HepG2 (cell line): ENCODE results near the gene SLC25A19. TPM values are rescaled to one million over a fixed set of nuclear protein-coding genes. Genes with fewer than 3 reads are reported as not detected.

Experiments
- ATAC-seq: fragments of 200-7000 bp; cut with Tn5 transposase; 3 replicates; pipeline ENCODE4 v1.9.1; 2020; ENCODE audit warnings: mild to moderate bottlenecking, moderate library complexity
- BruUV-seq: library from RNA; stranded (reverse); fragments of 400-500 nt; replicated peaks from 2 replicates; lab custom pipeline; 2021; lab: Mats Ljungman, UMichigan
- CTCF ChIA-PET: fragments of 300-600 bp; formaldehyde crosslinking; extraction: SDS; loops from one replicate; lab custom pipeline; 2021; ENCODE audit warnings: low total read pairs, inconsistent platforms, low intra/inter-chr PET ratio; lab: Yijun Ruan, JAX
- POLR2A ChIA-PET: fragments of 350-600 bp; sonication (Branson Sonifier 250); formaldehyde crosslinking; loops from one replicate; lab custom pipeline; 2020; ENCODE audit warnings: antibody characterized with exemption, inconsistent platforms; lab: Yijun Ruan, JAX
- DNase-seq: peaks from one replicate; pipeline ENCODE4 v3.0.0-alpha.2; 2015; ENCODE audit warnings: low spot score
- FAIRE-seq: peaks from 3 replicates; lab custom pipeline; 2011; peaks lifted over from hg19 to GRCh38; lab: Jason Lieb, UNC
- H2AFZ ChIP-seq: one replicate; pipeline ENCODE4 v1.6.1; 2011; ENCODE audit warnings: low read length, inconsistent platforms
- H3K27ac ChIP-seq: fragments of 300-600 bp; 3 replicates; pipeline ENCODE4 v1.8.0; 2011; ENCODE audit warnings: mixed run types, mild to moderate bottlenecking, mixed read lengths, low read length, inconsistent platforms; ENCODE audit not compliant: insufficient read depth; ENCODE audit errors: extremely low read length
- H3K27me3 ChIP-seq, 2 experiments: fragments of 200-600 bp in 1 of 2; 2 replicates in 1 of 2; 3 replicates in 1 of 2; pipeline versions ENCODE4 v1.6.0 to v1.8.0; 2011; ENCODE audit warnings: low read length in 2 of 2, mild to moderate bottlenecking in 2 of 2, moderate library complexity in 2 of 2, inconsistent platforms in 1 of 2; ENCODE audit not compliant: insufficient read depth in 2 of 2, control insufficient read depth in 1 of 2
- H3K36me3 ChIP-seq, 2 experiments: fragments of 200-600 bp in 1 of 2; replicated peaks in 1 of 2; 2 replicates in 1 of 2; 3 replicates in 1 of 2; pipeline versions ENCODE4 v1.5.1 to v1.8.0; 2011; ENCODE audit warnings: low read length in 2 of 2, inconsistent platforms in 1 of 2; ENCODE audit not compliant: insufficient read depth in 2 of 2, control insufficient read depth in 1 of 2
- H3K4me1 ChIP-seq: 2 replicates; pipeline ENCODE4 v1.5.1; 2012; ENCODE audit warnings: low read length, inconsistent platforms; ENCODE audit not compliant: insufficient read depth
- H3K4me2 ChIP-seq: 2 replicates; pipeline ENCODE4 v1.6.0; 2011; ENCODE audit warnings: low read depth, low read length, inconsistent platforms
- H3K4me3 ChIP-seq, 3 experiments: fragments of 200-600 bp in 1 of 3; sonication (generic), shearing (Covaris generic) in 1 of 3; replicated peaks in 1 of 3; 2 replicates each; pipeline ENCODE4 v1.5.1; 2011 to 2016; ENCODE audit warnings: low read length in 3 of 3, inconsistent platforms in 2 of 3, low read depth in 2 of 3, mild to moderate bottlenecking in 2 of 3, control low read depth in 1 of 3, mixed read lengths in 1 of 3; ENCODE audit not compliant: insufficient read depth in 1 of 3
- H3K79me2 ChIP-seq: one replicate; pipeline ENCODE4 v1.6.1; 2011; ENCODE audit warnings: low read length, inconsistent platforms; ENCODE audit not compliant: insufficient read depth
- H3K9ac ChIP-seq: 2 replicates; pipeline ENCODE4 v1.6.0; 2011; ENCODE audit warnings: mild to moderate bottlenecking, low read depth, low read length, inconsistent platforms; ENCODE audit not compliant: insufficient read depth
- H3K9me3 ChIP-seq: 2 replicates; pipeline ENCODE4 v1.5.1; 2012; ENCODE audit warnings: mild to moderate bottlenecking, low read length
- H4K20me1 ChIP-seq: 2 replicates; pipeline ENCODE4 v1.6.0; 2011; ENCODE audit warnings: inconsistent platforms, mild to moderate bottlenecking, low read length, moderate library complexity; ENCODE audit not compliant: insufficient read depth
- AGO2 ChIP-seq: fragments of 200-400 bp; formaldehyde crosslinking; optimal IDR thresholded peaks from 2 replicates; pipeline ENCODE3; 2017; ENCODE audit warnings: mild to moderate bottlenecking, low read depth, low read length, moderate library complexity
- ARID3A ChIP-seq: IDR thresholded peaks from 2 replicates; pipeline ENCODE4 v1.6.1; 2012; ENCODE audit warnings: low read depth, low read length, improper control_type of control experiment
- DMAP1 ChIP-seq: IDR thresholded peaks from 2 replicates; pipeline ENCODE4 v1.6.1; 2016
- HMGXB4 ChIP-seq, 2 experiments: sonication (generic) in 1 of 2; formaldehyde crosslinking in 1 of 2; IDR thresholded peaks; 2 replicates each; pipeline versions ENCODE4 v1.4.0 to v1.6.1; 2018 to 2020; ENCODE audit warnings: missing genetic modification reagents in 2 of 2, borderline replicate concordance in 1 of 2, low read depth in 1 of 2, mild to moderate bottlenecking in 1 of 2, missing biosample characterization in 1 of 2
- KDM3A ChIP-seq: IDR thresholded peaks from 2 replicates; pipeline ENCODE4 v1.6.1; 2018; ENCODE audit warnings: low read depth, missing compliant biosample characterization
- POLR2AphosphoS5 ChIP-seq: IDR thresholded peaks from 2 replicates; pipeline ENCODE4 v1.6.1; 2012; ENCODE audit warnings: low read depth, low read length
- ZNF225 ChIP-seq: sonication (generic); formaldehyde crosslinking; IDR thresholded peaks from 2 replicates; pipeline ENCODE4 v1.4.0; 2020; ENCODE audit warnings: mild to moderate bottlenecking, missing genetic modification reagents
- ZNF547 ChIP-seq: sonication (generic); formaldehyde crosslinking; IDR thresholded peaks from 2 replicates; pipeline ENCODE4 v1.5.1; 2020; ENCODE audit warnings: mild to moderate bottlenecking, missing genetic modification reagents
- ZNF605 ChIP-seq: sonication (generic); formaldehyde crosslinking; IDR thresholded peaks from 2 replicates; pipeline ENCODE4 v1.8.0; 2022; ENCODE audit warnings: mild to moderate bottlenecking, missing genetic modification reagents
- ZNF703 ChIP-seq: sonication (generic); formaldehyde crosslinking; IDR thresholded peaks from 2 replicates; pipeline ENCODE4 v1.5.1; 2020; ENCODE audit warnings: missing genetic modification reagents, mild to moderate bottlenecking, moderate library complexity, borderline replicate concordance
- WGBS: methylation state at CpG from one replicate; pipeline ENCODE4 v1.1.6; 2017; ENCODE audit warnings: low lambda C conversion rate; 5-methylcytosine and 5-hydroxymethylcytosine counted together
- in situ Hi-C: cut with HindIII; loops from 2 replicates; pipeline ENCODE4 v1.10.0; 2017; ENCODE audit warnings: low pct_unique_long_range_greater_than_20kb; ENCODE audit not compliant: extremely low pct_ligation_motif_present
- intact Hi-C: fragments of 100-400 bp; cut with micrococcal nuclease; formaldehyde crosslinking; loops from one replicate; pipeline ENCODE4 v1.10.0; 2022; ENCODE audit not compliant: unreplicated experiment
- polyA plus RNA-seq, 8 experiments: library from polyadenylated mRNA; depleted of rRNA in 3 of 8; stranded (reverse) in 7 of 8; unstranded in 1 of 8; fragments of >200 nt; fragmentation: Illumina TruSeq in 4 of 8; extraction: Trizol in 4 of 8; gene quantifications; 2 replicates each; pipeline versions ENCODE4 v1.2.1 to v1.2.3, GENCODE V29; 2011 to 2016; ENCODE audit warnings: low read depth in 4 of 8, missing spikeins in 1 of 8, mixed read lengths in 1 of 8; ENCODE audit not compliant: insufficient read depth in 1 of 8
- total RNA-seq, 5 experiments: library from RNA; depleted of rRNA; stranded (reverse); fragments of >200 nt; fragmentation: Illumina TruSeq; extraction: Trizol; gene quantifications; 2 replicates each; pipeline ENCODE4 v1.2.3, GENCODE V29; 2016; ENCODE audit warnings: low read depth in 1 of 5

SLC25A19 gene
- total and polyA plus RNA-seq, 2 of the 13 experiments (the other 11 are each of a cell fraction or from before 2014, with no cell fraction given), result 24.4 to 41.4 TPM

- TF ChIP-seq ZNF225 (CRISPR knock-in tag) (no peak), KDM3A (CRISPR knock-in tag) (peak; percentile 43; the same call in 1 of the 2 replicates)
Measured at GRCh38 chr17:75240394-75241142, 48.7 kb downstream of the SLC25A19 start (continued).

DNA sequence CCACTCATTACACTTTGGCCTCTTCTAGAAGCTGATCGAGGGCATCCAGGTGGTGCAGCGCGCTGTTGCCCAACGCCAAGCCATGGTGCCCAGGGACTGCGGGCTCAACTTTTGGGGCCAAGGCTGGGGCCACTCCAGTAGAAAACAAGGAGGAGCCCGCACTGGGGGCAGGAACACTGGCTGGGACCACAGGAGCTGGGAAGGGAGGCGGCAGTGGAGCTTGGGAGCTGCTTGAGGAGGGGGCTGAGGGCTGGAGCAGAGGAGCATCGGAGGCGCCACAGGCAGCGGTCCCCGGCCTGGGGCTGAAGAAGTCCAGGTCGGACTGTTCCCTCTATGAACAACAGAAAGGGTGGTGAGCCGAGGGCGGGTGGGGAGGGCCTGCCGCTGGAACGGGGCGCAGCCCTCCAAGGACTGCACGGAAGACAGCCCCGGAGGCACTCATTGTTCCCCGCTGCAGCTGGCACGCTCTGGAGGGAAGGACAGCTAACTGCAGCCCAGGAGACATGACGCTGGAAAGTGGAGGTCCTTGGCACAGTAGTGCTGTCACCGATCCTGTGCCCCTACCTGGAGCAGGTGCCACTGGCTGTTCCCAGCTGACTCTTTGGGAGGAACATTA lies 49.3 kb downstream of the SLC25A19 start:
- ATAC-seq, result peak; percentile 1; the same call in 2 of the 3 replicates
- no peak overlapping the region for H3K27ac ChIP-seq
- no peaks in the 10 kb centered on the region for H4K20me1 ChIP-seq
- no peak for DNase-seq
- in situ Hi-C loops (no loop called here), intact Hi-C loops (loop anchor here (1.0 to 5.0 kb wide), 2 partner anchors 128 to 172 kb away; no protein-coding TSS in a partner anchor)
- no peaks in the 10 kb centered on the region for H3K4me1 ChIP-seq
- POLR2A ChIA-PET, result interaction anchor here (0.8 to 1.1 kb wide), 2 partner anchors 22 to 166 kb away, joined by 3 to 10 read pairs; partner anchors contain the start of genes GGA3, GRB2 and MRPS7
- CTCF ChIA-PET, result interaction anchor here (1.9 kb wide), 1 partner anchor 173 kb away, joined by 13 read pairs; no protein-coding TSS in a partner anchor
- H2AFZ ChIP-seq, result no peak overlapping the region
- FAIRE-seq, result no peak
- H3K4me2 ChIP-seq, result no peak overlapping the region
- no peaks in the 10 kb centered on the region for H3K79me2 ChIP-seq
- TF ChIP-seq ARID3A, result no peak
- peak; percentile 78 for TF ChIP-seq AGO2
- no peak for TF ChIP-seq ZNF703
- no peak for TF ChIP-seq DMAP1 (CRISPR knock-in tag)
- peak in 1 of 2 experiments; percentile 16; a peak in 1 of 4 replicates for TF ChIP-seq HMGXB4 (CRISPR knock-in tag; IDR thresholded peaks at IDR 0.05; ENCODE audit: borderline replicate concordance in 1 of 2, low read depth in 1 of 2)
- TF ChIP-seq ZNF605, result 0 out of 2 replicates have a peak, but pooled peaks have one; percentile 46
- peak; percentile 24; the same call in 1 of the 2 replicates for TF ChIP-seq ZNF547 (CRISPR knock-in tag)
- peak; percentile 21; the same call in 1 of the 2 replicates for TF ChIP-seq POLR2AphosphoS5
- no peaks in the 10 kb centered on the region for H3K27me3 ChIP-seq
- WGBS, result 96% methylated on average over 23 of the region's 23 CpGs
- H3K4me3 ChIP-seq, result no peak overlapping the region
- H3K9me3 ChIP-seq, result no peaks in the 10 kb centered on the region
- H3K36me3 ChIP-seq, result peaks cover 71 to 93% of the 10 kb centered on the region in 2 experiments
- no peak overlapping the region for H3K9ac ChIP-seq
- no TSS peak for BruUV-seq
